Stimulated activated naive CD8-positive, alpha-beta T cell treated with anti-CD3 and anti-CD28 coated beads, Interleukin-15, Interleukin-2, amounts not matched to agents 100 U/mL and 50 U/mL, for 24 hours (primary cell): ENCODE data around the gene BRD8.

ENCODE experiments used
- ATAC-seq: fragments of 150-1000 bp; cut with Tn5 transposase; one replicate; pipeline ENCODE4 v1.10.0; 2021
- DNase-seq: peaks from one replicate; pipeline ENCODE4 v3.0.0; 2021

Gene BRD8

DNA sequence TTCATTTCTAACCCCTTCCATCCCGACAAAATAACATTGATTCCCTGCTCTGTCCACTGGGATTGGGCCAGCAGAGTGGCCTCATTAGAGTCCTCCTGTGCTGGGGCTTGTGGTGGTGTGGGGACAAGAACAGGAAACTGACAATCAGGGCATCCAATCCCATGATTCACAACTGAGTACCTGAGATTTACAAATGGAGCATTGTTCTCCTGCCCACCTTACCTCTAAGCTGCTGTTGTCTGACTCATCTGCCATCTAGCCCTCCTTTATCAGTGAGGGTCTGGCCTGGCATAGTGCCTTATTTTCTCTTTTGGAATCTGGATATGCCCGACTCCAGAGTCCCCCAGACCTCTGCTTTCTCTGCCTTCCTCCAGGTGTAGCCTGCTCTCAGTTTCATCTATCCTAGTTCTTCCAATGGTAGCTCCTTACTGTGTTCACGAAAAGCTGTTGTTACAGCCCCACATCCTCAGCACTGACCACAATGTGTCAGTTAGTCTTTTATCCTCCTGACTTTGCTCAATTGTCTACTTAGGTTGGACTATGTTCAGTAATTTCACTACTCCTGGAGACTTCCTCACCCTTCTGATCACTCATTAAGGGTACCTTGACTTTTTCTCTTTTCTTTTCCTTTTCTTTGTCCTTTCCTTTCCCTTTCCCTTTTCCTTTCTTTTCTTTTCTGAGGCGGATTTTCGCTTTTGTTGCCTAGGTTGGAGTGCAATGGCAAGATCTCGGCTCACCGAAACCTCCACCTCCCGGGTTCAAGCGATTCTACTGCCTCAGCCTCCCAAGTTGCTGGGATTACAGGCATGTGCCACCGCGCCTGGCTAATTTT, 81.2 kb downstream of the BRD8 start:
- no peak for ATAC-seq
- DNase-seq, result no peak

DNA sequence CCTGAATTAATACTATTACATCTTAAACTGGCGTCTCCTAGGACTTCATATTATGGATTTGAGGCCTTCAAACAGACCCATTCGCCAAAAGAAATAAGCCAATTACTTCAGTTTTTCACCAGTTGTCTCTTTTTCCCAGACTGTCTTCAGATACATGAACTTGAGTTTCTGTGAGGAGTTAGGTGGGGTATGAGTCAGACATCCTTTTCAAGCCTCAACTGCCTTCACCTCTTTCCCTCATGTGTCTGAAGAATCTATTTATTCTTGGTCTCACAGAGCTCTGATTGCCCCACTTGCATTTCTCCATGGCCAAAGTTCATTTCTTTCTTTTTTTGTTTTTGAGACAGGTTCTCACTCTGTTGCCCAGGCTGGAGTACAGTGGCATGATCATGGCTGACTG, 82.1 kb downstream of the BRD8 start:
- ATAC-seq, result no peak
- DNase-seq, result no peak

DNA sequence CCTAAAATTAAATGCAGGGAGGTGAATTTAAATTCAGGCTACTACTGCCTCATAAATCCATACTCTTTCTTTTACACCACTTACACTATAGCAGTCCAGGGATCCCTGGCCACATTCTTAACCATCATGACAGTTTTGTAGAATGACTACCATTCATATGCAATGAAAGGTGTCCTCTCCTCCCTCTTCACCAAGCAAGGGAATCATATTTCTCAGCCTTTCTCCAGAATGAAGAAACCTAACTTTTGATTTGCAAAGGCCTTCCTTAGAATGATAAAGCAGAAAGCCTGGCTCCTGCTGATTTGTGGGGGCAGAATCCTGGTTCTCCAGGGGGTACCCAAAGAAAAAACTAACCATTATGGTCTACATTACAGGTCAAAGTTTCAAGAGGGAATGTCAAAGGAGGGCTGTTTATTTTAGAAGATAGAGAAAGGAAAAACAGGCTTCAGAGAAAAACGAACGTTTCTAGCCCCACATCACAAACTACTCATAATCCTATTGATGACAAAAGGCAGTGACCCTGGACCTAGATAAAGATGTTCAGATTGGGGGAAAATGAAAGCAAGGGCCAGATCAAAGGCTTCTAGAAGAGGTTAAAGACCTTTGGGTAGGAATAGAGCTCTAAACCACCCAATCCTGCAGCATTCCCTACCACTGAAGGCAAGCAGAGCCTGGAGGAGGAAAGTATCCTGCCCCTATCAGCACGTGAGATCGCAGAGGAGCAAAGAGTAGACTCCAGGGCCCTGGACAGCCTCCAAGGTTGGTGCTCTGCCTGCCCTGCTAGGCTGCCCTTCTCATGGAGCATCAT, 83.1 kb downstream of the BRD8 start:
- DNase-seq, result no peak

DNA sequence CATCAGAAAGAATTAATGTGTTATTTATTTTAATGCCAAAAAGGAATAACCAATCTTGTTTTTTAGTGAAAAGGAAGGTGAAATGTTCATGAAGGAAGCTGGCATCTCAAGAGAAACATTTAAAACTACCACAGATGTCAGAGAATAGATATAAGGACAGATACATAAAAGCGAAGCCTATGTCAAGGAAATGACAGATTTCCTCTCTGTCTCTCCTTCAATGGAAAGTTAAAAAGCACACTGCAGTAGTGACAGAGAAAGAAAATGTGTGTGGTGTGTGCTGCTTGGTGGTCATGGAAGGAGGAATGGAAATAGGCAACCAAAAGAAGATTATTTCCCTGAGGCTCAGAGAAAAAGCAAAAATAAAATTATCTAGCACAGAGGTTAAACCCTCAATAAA, 85.4 kb downstream of the BRD8 start:
- ATAC-seq, result no peak

More for the DNA sequence above, 83.1 kb downstream of the BRD8 start:
- no peak for ATAC-seq

DNA sequence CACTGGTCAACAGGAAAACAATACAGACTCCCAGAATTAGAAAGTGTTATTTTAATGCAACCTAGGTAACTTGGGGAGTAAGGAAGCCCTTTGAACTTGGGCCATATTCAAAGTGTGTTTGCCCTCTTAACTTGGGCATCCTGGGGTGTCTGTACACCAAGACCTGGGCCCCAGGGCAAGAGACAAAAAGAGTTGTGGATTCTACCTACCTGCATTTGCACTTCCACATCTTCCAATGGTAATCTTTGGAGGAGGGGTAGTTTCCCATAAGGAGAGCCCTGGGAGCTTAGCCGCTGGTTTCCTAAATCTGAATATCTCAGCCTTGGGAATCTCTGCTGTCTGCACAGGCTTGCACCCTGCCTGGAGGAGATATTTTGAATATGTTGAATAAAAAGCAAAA, 86.1 kb downstream of the BRD8 start:
- no peak for DNase-seq

More for the DNA sequence above, 85.4 kb downstream of the BRD8 start:
- DNase-seq, result no peak

DNA sequence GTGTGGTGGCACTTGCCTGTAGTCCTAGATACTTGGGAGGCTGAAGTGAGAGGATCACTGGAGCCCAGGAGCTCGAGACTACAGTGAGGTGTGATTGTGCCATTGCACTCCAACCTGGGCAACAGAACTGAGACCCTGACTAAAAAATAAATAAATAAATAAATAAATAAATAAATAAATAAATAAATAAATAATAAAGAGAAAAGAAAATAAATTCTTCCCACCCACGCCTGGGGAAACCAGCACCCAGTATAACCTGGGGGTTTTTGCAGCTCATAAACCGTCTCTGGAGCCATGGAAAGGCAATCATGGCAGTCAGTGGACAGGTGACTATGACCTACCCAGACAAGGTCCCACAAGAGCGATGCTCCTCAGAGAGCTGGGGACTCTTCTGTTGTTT, 86.7 kb downstream of the BRD8 start:
- DNase-seq (no peak), ATAC-seq (no peak)

More for the DNA sequence above, 86.1 kb downstream of the BRD8 start:
- no peak for ATAC-seq
